SU-DHL-6 (cell line): ENCODE measurements around the gene ANXA9.

Source experiments
- H2AFZ ChIP-seq: fragments of 200-600 bp; sonication (generic); 2 replicates; pipeline ENCODE4 v1.6.1; 2014; ENCODE audit warnings: low read depth, mild to moderate bottlenecking, moderate library complexity, mixed read lengths, antibody characterized with exemption, low read length; ENCODE audit not compliant: severe bottlenecking
- H3F3A ChIP-seq: fragments of 200-600 bp; shearing (Covaris generic); 2 replicates; pipeline ENCODE4 v1.6.0; 2016; ENCODE audit warnings: antibody characterized with exemption, mild to moderate bottlenecking; ENCODE audit not compliant: insufficient read depth
- H3K27ac ChIP-seq: fragments of 200-600 bp; sonication (generic); 2 replicates; pipeline ENCODE4 v1.5.1; 2016; ENCODE audit warnings: low read depth, mild to moderate bottlenecking, low read length, moderate library complexity, mixed read lengths
- H3K27me3 ChIP-seq: fragments of 200-600 bp; sonication (generic), shearing (Covaris generic); 2 replicates; pipeline ENCODE4 v1.6.0; 2014; ENCODE audit warnings: mild to moderate bottlenecking, low read length
- H3K36me3 ChIP-seq: fragments of 200-600 bp; sonication (generic); 2 replicates; pipeline ENCODE4 v1.6.1; 2014; ENCODE audit warnings: mild to moderate bottlenecking, low read length, mixed read lengths
- H3K4me2 ChIP-seq: fragments of 300-600, 200-600 bp; shearing (Covaris generic), sonication (generic); 2 replicates; pipeline ENCODE4 v1.6.0; 2014; ENCODE audit warnings: low read length, low read depth, mild to moderate bottlenecking; ENCODE audit not compliant: poor library complexity, severe bottlenecking
- H3K4me3 ChIP-seq: fragments of 200-600 bp; sonication (generic); 2 replicates; pipeline ENCODE4 v1.5.1; 2014; ENCODE audit warnings: antibody characterized with exemption, low read length, mild to moderate bottlenecking, mixed read lengths; ENCODE audit not compliant: insufficient read depth, poor library complexity, severe bottlenecking
- H3K79me2 ChIP-seq: fragments of 200-600 bp; sonication (generic); 2 replicates; pipeline ENCODE4 v1.6.1; 2014; ENCODE audit warnings: mild to moderate bottlenecking, low read length, moderate library complexity; ENCODE audit not compliant: insufficient read depth
- H3K9ac ChIP-seq: fragments of 200-600 bp; sonication (generic); 2 replicates; pipeline ENCODE4 v1.7.0; 2014; ENCODE audit warnings: mild to moderate bottlenecking, low read length
- H3K9me2 ChIP-seq: fragments of 200-600 bp; sonication (generic); replicated peaks from 2 replicates; pipeline ENCODE4 v1.6.1; 2014; ENCODE audit warnings: low read length; ENCODE audit not compliant: insufficient read depth
- H3K9me3 ChIP-seq: fragments of 200-600 bp; sonication (generic); 2 replicates; pipeline ENCODE4 v1.6.1; 2014; ENCODE audit warnings: low read length, mixed read lengths; ENCODE audit not compliant: insufficient read depth
- H4K20me1 ChIP-seq: fragments of 200-600 bp; sonication (generic); 2 replicates; pipeline ENCODE4 v1.6.1; 2014; ENCODE audit warnings: low read depth, mild to moderate bottlenecking, antibody characterized with exemption, low read length, moderate library complexity, mixed read lengths
- CTCF ChIP-seq: fragments of 200-600 bp; sonication (generic); IDR thresholded peaks from one replicate; pipeline ENCODE4 v1.5.1; 2017; ENCODE audit warnings: antibody characterized with exemption, mild to moderate bottlenecking, low read length, moderate library complexity; ENCODE audit not compliant: insufficient read depth, poor library complexity, severe bottlenecking
- EZH2phosphoT487 ChIP-seq: fragments of 200-600 bp; sonication (generic), shearing (Covaris generic); conservative IDR thresholded peaks from 2 replicates; pipeline ENCODE4 v1.6.1; 2018; ENCODE audit warnings: mild to moderate bottlenecking, antibody characterized with exemption, low read length, moderate library complexity, mixed read lengths

Gene ANXA9

GRCh38 chr1:151010346-151010726, 28.2 kb downstream of the ANXA9 start:
- H3K4me2 ChIP-seq = no peak overlapping the region
- H3K79me2 ChIP-seq = peaks cover 12% of the 10 kb centered on the region; the same call in 1 of the 2 replicates

GRCh38 chr1:151011154-151011850, 29.2 kb downstream of the ANXA9 start:
- H3K4me2 ChIP-seq = no peak overlapping the region
- no peak overlapping the region for H3K27ac ChIP-seq
- no peak overlapping the region for H2AFZ ChIP-seq
- H3K79me2 ChIP-seq = peaks cover 12% of the 10 kb centered on the region; the same call in 1 of the 2 replicates
- no peaks in the 10 kb centered on the region for H3K27me3 ChIP-seq
- H3K4me3 ChIP-seq = no peak overlapping the region
- no peaks in the 10 kb centered on the region for H4K20me1 ChIP-seq
- no peak overlapping the region for H3K9ac ChIP-seq
- H3K36me3 ChIP-seq = no peaks in the 10 kb centered on the region
- no peaks in the 10 kb centered on the region for H3K9me3 ChIP-seq
- no peaks in the 10 kb centered on the region for H3K9me2 ChIP-seq
- peaks cover 8% of the 10 kb centered on the region; the same call in 1 of the 2 replicates for H3F3A ChIP-seq
- TF ChIP-seq EZH2phosphoT487 (no peak), CTCF (no peak)

More at GRCh38 chr1:151010346-151010726, 28.2 kb downstream of the ANXA9 start:
- Histone ChIP-seq H4K20me1 (no peaks in the 10 kb centered on the region), H3F3A (peaks cover 8% of the 10 kb centered on the region; the same call in 1 of the 2 replicates), H3K9ac (no peak overlapping the region), H3K27ac (no peak overlapping the region), H3K9me2 (no peaks in the 10 kb centered on the region), H3K9me3 (no peaks in the 10 kb centered on the region), H2AFZ (no peak overlapping the region), H3K36me3 (no peaks in the 10 kb centered on the region), H3K27me3 (no peaks in the 10 kb centered on the region), H3K4me3 (no peak overlapping the region)
- TF ChIP-seq EZH2phosphoT487 (no peak), CTCF (no peak)

- TF ChIP-seq EZH2phosphoT487 (no peak), CTCF (no peak)
- H3K79me2 ChIP-seq = peaks cover 12% of the 10 kb centered on the region; the same call in 1 of the 2 replicates
These were observed 30.8 kb downstream of the ANXA9 start for GRCh38 chr1:151012684-151013471.

More at GRCh38 chr1:151012684-151013471, 30.8 kb downstream of the ANXA9 start:
- Histone ChIP-seq H3K36me3 (no peaks in the 10 kb centered on the region), H4K20me1 (no peaks in the 10 kb centered on the region), H3K9me2 (no peaks in the 10 kb centered on the region), H3K9me3 (no peaks in the 10 kb centered on the region), H3F3A (peaks cover 2% of the 10 kb centered on the region; the same call in 1 of the 2 replicates), H3K27me3 (no peaks in the 10 kb centered on the region), H3K4me3 (no peak overlapping the region), H3K4me2 (no peak overlapping the region), H3K27ac (no peak overlapping the region), H3K9ac (no peak overlapping the region), H2AFZ (no peak overlapping the region)
